HG02885 (cell line): ENCODE results near the gene ZNF654.
A peak's percentile ranks its signal among the peaks of the same experiment; 100 is the strongest.
"Not testable (repeated sequence)": the region's sequence is repeated elsewhere in the genome, so short reads cannot be mapped to it uniquely, and the experiment has no call there.

Experiments
- ATAC-seq: cut with Tn5 transposase; IDR thresholded peaks from one replicate; pipeline ENCODE4 v1.9.1; 2021; ENCODE audit warnings: mild to moderate bottlenecking; ENCODE audit not compliant: unreplicated experiment, poor library complexity

Gene ZNF654

DNA sequence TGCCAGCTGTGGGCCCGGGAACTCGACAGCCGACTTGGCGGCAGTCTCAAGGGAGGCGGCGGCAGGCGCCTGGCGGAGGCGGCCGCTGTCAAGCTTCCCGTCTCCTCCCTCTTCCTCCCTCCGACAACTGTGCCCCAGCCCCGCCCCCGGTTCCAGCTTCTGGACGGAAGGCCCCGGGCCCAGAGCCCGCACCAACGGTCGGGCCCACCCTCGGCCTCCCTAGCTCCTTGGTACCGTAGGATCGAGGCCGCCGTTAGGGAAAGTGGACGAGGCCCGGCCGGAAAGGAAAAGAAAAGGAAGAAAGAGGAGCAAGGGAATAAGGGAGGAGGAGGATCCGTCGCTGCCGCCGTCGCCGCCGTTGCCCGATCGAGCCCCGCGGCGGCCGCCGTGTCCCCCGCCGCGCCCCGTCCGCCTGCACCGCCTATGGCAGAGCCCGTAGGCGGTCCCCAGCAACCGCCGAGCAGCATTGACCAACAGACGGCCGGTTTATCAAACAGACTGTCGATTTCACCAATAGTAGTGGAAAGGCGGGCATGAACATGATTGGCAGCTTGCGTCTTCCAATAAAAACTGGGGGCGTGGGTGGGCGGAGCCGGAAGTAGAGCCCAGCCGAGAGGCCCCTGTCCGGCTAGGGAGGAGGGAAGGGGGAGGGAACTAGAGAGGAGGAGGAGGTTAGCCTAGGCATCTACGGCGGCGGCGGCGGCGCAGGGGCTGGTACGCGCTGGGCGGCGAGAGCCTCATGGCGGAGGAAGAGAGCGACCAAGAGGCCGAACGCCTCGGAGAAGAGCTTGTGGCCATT is at the start of gene ZNF654, which contains the start of gene CGGBP1:
Gene ZNF654, plus strand, starts transcription at position 675 of the 799 bp plus-strand sequence. Its CDS starts 65 bp downstream, at position 740.
Gene CGGBP1, minus strand, starts transcription at position 425 of the 799 bp plus-strand sequence. CDS start 3,029 bp downstream, outside the sequence.
- peak; percentile 91 for ATAC-seq

DNA sequence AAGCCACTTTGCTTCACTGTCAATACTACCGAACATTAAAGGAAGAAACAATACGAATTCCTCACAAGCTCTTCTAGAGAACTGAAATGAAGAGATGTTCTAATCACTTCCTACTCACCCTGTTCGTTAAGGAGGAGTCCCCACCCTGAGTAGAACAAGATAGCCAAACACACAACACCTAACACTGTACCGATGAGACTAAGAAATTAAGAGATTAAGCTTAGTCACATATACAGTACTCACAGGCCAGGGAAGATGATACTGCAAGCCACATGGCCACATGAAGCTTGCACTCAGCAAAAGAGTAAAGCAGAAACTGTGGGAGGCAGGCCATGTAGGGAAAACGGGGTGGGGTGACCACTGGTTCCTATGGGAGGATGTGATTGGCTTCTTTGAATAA is 48.2 kb upstream of the ZNF654 start:
- no peak for ATAC-seq

DNA sequence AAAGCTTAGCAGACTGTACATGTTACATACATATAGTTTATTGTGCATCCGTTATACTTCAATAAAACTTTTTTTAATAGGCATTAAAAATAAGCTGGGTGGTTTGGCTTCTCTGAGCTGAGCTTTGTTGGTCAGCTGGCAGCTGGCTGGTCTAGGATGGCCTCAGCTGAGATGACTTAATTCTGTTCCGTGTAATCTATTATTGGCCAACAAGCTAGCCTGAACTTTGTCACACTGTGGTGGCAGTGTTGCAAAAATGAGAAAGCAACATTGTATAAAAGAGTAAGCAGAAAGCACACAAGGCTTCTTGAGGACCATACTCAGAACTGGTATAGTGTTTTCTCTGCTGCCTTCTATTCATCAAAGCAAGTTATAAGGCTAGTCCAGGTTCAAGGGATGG is 45.5 kb upstream of the ZNF654 start:
- ATAC-seq = no peak

DNA sequence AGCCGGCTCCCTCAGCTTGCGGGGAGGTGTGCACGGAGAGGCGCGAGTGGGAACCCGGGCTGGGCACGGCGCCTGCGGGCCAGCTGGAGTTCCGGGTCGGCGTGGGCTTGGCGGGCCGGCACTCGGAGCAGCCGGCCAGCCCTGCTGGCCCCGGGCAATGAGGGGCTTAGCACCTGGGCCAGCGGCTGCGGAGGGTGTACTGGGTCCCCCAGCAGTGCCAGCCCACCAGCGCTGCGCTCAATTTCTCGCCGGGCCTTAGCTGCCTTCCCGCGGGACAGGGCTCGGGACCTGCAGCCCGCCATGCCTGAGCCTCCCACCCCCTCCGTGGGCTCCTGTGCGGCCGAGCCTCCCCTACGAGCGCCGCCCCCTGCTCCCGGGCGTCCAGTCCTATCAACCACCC is 43.4 kb upstream of the ZNF654 start:
- ATAC-seq = not testable (repeated sequence)

DNA sequence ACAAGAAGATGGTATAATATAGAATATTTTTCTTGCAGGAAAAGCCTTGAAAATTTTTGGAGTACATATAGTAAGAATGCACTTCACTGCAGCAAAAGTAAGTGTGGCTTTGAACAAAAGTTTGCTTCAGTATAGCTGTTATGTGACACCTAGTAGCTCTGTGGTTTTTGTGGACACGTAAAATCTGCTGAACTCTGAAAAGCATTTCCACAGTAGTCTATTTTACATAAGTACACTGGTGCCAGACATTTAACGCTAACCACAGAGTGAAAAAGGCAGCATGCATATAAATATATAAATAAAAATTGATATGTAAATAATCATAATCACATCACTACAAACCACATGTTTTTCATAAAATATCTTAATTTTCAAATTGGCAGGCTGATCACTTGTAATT is 40.0 kb upstream of the ZNF654 start:
- ATAC-seq = peak; percentile 98

DNA sequence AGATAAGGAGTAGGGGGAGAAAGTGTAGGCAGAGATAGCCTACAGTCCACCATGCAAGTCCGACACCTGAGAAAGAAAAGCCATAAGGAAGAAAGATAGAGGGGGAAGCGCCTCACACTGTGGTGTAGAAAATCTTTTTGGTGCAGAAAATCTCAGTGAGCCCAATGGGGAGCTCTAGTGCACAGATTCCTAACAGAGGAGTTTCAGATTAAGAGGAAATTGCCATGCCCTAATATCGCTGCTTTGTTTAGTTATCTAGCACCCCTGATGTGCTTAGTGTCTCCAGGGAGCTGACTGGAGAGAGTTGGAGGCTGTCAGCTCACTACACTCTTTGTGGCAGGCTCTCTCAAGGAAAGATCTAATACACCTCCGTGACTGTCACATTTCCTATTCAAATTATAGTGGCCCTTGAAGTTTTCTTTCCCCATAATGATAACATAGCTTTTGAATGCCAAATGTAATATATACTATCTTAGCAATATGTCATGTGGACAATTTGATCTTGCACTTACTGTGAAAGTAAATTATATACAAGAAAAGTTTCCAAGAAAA is 34.0 kb upstream of the ZNF654 start:
- ATAC-seq = no peak

DNA sequence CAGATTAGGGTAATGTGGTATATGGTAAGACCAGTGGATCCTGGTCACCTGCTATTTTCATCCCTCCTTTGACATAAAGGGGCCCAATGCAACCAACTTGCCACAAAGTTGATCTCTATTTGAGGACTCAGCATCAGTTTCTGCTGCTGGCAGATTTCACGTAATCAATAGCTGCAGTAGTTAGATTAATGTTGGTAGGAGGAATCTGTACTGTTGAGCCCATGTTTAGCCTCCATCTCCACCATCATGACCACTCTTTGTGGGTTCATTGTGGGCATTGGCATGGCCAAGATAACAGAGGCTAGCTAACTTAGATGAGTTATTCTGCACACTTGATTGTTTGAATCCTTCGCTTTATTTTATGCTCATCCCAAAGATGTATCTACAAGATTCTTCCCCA is 30.2 kb upstream of the ZNF654 start:
- no peak for ATAC-seq

DNA sequence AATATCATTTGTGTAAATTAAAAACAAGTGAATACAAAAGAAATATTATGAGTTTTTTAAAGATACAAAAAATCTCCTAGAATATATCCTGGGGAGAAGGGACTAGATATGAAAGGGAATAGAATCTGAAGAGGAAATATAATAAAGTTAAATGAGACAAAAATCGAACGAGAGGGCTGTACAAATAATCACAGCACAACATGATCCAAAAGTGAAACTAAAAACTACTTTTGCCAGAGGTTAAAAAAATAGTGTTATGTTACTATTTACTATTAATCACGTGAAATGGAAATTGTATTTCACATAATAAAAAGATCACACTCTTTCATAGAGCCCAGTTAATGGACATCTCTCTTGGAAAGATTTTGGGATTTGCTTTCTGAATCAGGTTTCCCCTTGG is 28.8 kb upstream of the ZNF654 start:
- ATAC-seq = no peak

DNA sequence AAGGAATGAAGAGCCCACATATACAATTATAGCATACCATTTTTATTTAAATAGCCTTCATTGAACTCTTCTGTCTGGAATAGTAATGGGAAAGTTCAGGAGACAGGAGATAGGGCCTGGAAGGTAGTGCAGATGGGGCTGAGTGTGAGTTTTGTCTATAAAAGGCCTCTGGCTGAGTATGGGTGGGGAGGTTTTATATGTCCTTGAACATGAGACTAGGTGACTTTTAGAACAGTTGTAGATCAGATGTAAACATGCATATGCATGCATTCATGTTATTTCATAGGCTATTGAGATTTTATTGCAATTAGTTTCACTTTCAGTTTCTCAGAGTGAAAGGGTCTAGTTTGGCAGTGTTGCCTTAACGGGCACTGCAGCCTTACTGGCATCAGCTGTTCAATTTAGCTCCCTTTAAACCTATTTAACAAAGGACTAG is 27.4 kb upstream of the ZNF654 start:
- ATAC-seq = peak; percentile 84

DNA sequence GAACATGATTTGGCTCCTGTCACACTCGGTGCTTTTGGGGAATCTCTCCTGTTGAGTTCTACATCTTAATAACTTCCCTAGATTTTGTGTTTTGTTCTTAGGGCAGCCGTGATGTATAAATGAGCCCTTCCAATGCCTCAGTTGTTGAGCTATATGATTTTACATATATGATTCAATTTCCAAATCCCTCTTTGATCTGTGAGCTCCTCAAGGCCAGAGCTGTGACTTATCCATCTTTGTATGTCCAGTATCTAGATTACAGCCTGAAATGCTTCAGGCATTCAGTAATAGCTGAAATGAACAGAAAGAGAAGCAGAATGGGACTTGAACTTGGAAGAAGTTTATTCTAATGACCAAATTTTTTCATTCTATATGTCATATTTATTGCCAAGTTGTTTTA is 26.8 kb upstream of the ZNF654 start:
- ATAC-seq = peak; percentile 13

DNA sequence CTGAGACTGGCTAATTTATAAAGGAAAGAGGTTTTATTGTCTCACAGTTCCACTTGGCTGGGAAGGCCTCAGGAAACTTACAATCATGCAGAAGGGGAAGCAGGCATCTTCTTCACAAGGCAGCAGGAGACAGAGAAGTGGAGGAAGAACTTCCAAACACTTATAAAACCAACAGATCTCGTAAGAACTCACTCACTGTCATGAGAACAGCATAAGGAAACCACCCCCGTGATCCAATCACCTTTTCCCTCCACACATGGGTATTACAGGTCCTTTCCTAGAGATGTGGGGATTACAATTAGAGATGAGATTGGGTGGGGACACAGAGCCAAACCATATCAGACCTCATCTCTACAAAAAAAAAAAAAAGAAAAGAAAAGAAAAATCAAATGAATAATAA is 26.0 kb upstream of the ZNF654 start:
- ATAC-seq = no peak

DNA sequence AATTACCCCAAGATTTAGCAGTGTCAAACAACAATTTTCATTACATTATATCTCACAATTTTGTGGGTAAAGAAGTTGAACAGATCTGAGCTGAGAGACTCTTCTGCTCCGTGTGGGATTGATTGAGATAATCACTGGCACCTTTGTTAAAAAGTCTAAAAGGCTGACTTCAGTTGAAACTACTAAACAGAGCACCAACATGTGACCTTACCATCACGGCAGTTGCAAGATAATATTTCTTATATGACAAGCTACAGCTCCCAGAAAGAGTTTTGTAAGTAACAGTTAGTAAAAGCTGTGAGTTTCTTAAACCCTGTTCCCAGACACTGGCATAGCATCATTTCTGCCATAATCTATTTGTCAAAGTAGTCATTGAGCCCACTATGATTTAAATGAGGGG is 25.2 kb upstream of the ZNF654 start:
- no peak for ATAC-seq

DNA sequence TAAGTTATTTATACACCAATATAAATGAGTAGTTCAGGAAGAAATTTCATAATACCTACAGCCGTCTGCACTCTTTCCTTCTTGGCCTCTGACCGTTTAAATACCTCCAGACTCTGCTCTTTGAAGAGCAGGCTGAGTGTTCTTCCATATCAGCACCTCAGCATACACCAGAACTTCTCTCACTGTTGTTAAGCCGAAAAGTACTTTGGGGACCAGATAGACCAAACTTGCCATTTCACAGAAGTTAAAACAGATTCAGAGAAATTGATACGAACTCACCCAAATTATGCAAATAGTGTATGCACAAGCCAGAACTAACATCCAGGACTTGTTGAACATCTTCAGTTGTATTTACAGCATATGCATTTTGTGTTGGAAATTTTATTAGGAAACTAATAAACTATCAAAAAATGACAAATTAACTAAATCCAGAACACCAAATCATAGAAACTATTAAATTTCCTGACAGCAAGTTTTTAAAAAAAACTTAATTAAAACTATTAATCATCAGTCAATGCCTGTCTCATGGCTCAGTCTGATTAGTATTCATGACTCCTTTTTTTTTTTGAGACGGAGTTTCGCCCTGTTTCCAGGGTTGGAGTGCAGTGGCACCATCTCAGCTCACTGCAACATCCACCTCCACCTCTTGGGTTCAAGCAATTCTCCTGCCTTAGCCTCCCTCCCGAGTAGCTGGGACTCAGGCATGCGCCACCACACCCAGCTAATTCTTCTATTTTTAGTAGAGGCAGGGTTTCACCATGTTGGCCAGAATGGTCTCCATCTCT is 24.4 kb upstream of the ZNF654 start:
- no peak for ATAC-seq

DNA sequence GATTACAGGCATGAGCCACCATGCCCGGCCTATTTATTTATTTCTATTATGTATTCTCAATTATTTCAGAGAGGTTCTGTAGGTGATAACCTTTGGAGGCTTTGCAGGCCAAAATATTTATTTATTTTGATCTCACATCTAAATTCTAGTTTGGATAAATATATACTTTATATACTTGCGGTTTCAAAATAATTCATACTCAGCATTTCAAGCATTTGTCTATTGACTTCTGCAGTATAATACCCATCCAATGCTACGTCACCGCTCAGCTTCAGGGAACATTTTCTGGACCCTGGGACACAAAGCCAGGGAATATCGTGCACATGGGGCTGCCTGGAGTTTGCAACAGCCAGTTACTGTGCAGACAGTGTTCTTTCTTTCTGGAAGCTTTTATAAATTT is 22.8 kb upstream of the ZNF654 start:
- ATAC-seq = no peak

DNA sequence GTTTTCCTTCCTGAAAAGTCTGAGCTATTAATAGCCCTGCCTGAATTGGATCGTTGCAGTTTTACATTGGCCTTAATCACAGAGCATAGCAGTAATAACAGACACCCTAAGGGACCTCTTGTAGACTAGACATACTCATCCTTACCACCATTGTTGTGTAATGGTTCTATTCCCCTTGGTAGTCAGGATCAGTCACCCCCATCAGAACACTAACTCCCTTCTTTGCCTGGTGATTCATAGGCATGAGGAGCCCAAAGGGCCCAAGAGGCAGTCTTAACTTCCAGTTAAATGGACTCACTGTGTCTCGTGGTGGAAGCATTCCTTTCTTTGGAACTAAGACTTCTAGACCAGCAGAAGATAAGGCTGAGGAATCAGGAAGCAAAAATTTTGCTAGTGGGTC is 20.5 kb upstream of the ZNF654 start:
- no peak for ATAC-seq

DNA sequence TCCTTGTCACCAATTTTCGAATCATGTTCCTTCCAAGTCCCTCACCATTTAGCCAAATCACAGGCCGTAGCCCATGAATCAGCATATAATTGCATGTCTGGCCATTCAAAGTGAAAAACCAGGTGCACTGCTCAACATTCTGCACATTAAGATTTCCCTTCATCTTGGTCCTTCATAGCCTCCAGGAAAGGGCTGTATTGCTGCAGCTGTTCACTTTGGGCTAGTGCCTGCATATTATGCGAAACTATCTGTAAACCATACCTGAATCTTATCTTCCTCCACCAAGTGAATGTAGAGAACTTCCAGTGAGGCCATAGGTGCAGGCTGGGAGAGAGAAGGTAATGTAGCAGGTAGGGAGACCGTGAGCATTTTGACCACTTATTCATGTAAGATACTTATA is 18.5 kb upstream of the ZNF654 start:
- no peak for ATAC-seq

DNA sequence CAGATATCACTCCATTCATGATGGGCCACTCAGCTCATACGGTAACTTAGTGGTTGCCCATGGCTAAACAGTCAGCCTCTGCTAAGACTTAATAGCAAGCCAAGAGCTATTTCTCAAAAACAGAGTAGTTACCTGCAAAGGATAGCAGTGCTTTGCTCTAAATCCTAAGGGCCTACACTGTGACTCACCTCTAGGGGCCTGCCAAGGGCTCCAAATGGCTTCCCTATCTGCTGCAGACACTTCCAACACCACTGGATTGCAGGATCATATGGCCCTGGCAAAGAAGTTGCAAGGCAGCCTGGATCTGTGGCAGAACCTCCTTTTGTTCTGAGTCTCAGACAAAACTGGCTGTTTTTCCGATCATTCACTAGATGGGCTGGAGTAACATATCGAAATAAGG is 18.1 kb upstream of the ZNF654 start:
- no peak for ATAC-seq

DNA sequence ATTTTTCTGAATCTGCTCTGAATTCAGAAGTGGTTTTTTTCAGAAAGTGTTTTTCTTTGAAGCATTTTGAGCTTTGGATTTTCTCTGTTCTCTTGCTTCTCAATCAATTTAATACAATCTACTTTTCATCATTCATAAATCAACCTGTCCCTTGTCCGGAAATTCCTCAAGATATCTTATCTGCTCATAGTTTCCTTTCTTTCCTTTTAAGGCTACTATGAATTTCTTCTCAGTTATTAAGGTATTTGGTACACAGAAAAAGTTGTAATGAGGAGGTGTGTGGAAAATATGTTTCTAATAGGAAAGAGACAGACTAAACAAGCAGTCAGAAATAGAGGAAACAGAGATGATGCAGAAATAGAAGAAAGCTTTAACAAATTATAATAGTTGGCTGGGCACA is 14.6 kb upstream of the ZNF654 start:
- ATAC-seq = no peak

DNA sequence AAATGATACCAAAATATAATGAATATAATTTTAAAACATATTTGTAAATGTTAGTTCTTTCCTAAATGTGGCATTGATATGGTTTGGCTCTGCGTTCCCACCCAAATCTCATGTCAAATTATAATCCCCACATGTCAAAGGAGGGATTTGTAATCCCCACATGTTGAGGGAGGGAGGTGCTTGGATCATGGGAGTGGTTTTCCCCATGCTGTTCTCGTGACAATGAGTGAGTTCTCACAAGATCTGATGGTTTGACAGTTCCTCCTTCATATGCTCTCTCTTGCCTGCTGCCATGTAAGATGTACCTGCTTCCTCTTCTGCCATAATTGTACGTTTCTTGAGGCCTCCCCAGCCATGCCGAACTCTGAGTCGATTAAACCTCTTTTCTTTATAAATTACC is 12.3 kb upstream of the ZNF654 start:
- ATAC-seq = no peak

DNA sequence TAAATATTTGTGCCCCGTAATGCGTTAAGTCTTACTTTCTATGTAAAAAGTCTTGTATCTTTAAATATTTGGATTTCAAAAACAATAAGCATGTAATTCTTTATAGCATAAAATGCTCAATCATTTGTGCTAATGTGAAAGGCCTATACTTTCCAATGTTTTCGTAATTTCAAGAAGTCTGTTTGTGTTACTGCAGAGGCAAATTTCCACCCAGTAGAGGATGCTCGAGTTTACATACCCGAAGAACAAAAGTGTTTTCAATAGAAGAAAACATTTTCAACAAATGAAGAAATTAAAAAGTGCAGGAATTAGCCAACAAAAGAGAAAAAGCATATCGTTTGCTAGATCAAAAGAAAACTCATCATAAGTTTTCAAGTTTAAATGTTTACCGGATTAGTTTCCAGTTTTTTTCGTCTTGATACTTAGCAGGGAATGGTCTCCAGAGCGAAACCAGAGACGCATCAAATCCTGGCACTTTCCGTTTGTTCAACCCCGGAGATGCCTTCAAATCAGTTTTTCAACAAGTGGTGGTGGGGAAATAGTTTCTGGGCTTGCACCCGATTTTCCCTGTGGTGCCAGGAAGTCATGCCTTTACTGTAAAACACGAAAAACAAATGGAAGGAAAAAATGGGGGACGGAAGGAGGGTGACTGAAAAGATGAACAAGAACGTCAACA is 1.3 kb upstream of the ZNF654 start:
- ATAC-seq = no peak

DNA sequence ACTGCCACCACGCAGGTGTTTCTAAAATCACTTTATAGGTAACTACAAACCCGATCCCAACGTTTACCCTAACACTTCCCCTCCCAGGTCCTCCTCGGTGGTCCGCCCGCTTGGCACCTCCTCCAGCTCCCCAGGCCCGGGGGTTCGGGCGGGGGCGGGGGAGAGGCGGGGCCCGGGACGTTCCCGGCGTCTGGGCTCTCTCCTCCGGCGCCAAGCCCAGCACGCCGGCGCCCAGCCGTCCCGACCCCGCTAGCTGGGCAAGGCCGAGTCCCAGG is 812 bp upstream of the ZNF654 start:
- no peak for ATAC-seq
